Ovary (tissue), 3 donors: Measurements from ENCODE around the gene ODC1.

Experiments used
- CTCF ChIP-seq, 3 donors: fragments of 450-650 bp in 2 of 3; fragments of 200-600 bp in 1 of 3; IDR thresholded peaks; one replicate each; pipeline versions ENCODE4 v1.5.1 to v1.8.0; 2016 to 2022; ENCODE audit warnings: antibody characterized with exemption in 3 of 3, mild to moderate bottlenecking in 1 of 3
- EP300 ChIP-seq: sonication (generic); formaldehyde crosslinking; IDR thresholded peaks from one replicate; pipeline ENCODE4 v1.6.1; 2017; ENCODE audit warnings: antibody characterized with exemption
- POLR2A ChIP-seq: fragments of 450-650 bp; IDR thresholded peaks from one replicate; pipeline ENCODE4 v1.6.1; 2017; ENCODE audit warnings: antibody characterized with exemption, mild to moderate bottlenecking, moderate library complexity
- donor health status: DM: no; HTN: no; CAD: no.

DNA sequence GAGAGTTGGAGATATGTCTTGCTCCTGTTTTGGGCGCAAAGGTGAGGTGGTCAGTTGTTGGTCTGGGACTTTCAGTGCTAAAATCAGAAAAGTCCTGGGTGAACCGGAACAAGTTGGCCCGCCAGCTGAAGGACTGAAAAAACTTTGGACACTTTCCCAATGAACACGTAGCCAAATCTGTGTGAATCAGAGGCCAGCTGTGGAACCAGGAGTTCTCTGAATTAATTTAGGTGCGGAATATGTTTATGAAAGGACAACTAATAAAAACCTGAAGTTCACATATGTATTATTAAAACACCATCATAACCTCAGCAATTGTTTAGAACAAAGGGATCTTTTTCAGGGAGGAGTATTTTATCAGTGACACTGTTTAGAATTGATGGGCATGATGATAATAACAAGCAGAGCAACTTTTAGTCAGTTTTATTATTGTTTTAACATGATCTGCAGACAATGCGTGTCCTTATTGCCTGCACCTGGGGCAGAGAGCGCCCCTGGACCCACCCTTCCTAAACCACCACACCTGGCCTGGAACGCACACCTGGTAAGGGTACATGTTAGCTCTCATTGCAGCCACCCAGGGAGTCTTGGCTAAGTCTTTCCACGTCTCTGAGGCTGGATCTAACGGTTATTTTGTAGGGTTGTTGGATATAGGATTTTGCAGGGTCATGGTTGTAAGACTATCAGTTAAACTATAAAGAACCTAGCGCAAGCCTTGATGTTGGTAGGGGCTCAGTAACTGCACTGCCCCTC, 9.9 kb upstream of the ODC1 start:
- TF ChIP-seq POLR2A (no peak), CTCF (IDR thresholded peaks at IDR 0.05) (no peak), EP300 (no peak)
